ENCODE results near the gene TDRKH.

Gene TDRKH

GRCh38 chr1:151798571-151798970 is 8.3 kb upstream of the TDRKH start:
- Histone ChIP-seq H4K20me1 (ENCODE audit: insufficient read depth, low read length) (no peaks in the 10 kb centered on the region), H3K27me3 (ENCODE audit: insufficient read depth, low read length, poor library complexity) (no peaks in the 10 kb centered on the region), H3K9ac (ENCODE audit: low read depth, low read length) (no peak overlapping the region), H3K36me3 (ENCODE audit: insufficient read depth, low read length) (peaks cover 6% of the 10 kb centered on the region; the same call in 1 of the 2 replicates), H3K4me2 (ENCODE audit: insufficient read depth, low read length) (no peak overlapping the region), H3K9me3 (ENCODE audit: insufficient read depth, low read length, severe bottlenecking) (no peaks in the 10 kb centered on the region), H2AFZ (ENCODE audit: low read depth, low read length) (no peak overlapping the region), H3K4me1 (ENCODE audit: insufficient read depth, low read length) (no peaks in the 10 kb centered on the region), H3K79me2 (ENCODE audit: insufficient read depth, low read length) (no peaks in the 10 kb centered on the region), H3K27ac (ENCODE audit: low read length) (no peak overlapping the region), H3K4me3 (ENCODE audit: low read depth in 1 of 2, low read length in 2 of 2) (no peak overlapping the region)
- ATAC-seq (ENCODE audit: insufficient read depth, low read depth) (no peak), DNase-seq (no peak)
- TF ChIP-seq CTCF (IDR thresholded peaks at IDR 0.05; ENCODE audit: borderline replicate concordance, extremely low read depth, low read length, poor library complexity, severe bottlenecking) (no peak), EZH2 (IDR thresholded peaks at IDR 0.05; ENCODE audit: borderline replicate concordance, low read depth, low read length, severe bottlenecking) (no peak)

GRCh38 chr1:151790940-151791651 is 796 bp upstream of the TDRKH start:
- H3K27me3 ChIP-seq (ENCODE audit: insufficient read depth, low read length, poor library complexity): no peaks in the 10 kb centered on the region
- H3K79me2 ChIP-seq (ENCODE audit: insufficient read depth, low read length): peaks cover 42% of the 10 kb centered on the region
- peak overlapping the region; percentile 91 for H3K4me2 ChIP-seq (ENCODE audit: insufficient read depth, low read length)
- H3K36me3 ChIP-seq (ENCODE audit: insufficient read depth, low read length): peaks cover 7% of the 10 kb centered on the region; the same call in 1 of the 2 replicates
- H3K9me3 ChIP-seq (ENCODE audit: insufficient read depth, low read length, severe bottlenecking): no peaks in the 10 kb centered on the region
- H3K27ac ChIP-seq (ENCODE audit: low read length): peak overlapping the region; percentile 68
- DNase-seq: no peak
- H4K20me1 ChIP-seq (ENCODE audit: insufficient read depth, low read length): no peaks in the 10 kb centered on the region
- H3K4me3 ChIP-seq (ENCODE audit: low read depth in 1 of 2, low read length in 2 of 2): peak overlapping the region; percentile 41 to 69
- H2AFZ ChIP-seq (ENCODE audit: low read depth, low read length): peak overlapping the region; percentile 71
- no peak for ATAC-seq (ENCODE audit: insufficient read depth, low read depth)
- peak overlapping the region; percentile 66 for H3K9ac ChIP-seq (ENCODE audit: low read depth, low read length)
- TF ChIP-seq EZH2 (IDR thresholded peaks at IDR 0.05; ENCODE audit: borderline replicate concordance, low read depth, low read length, severe bottlenecking) (no peak), CTCF (IDR thresholded peaks at IDR 0.05; ENCODE audit: borderline replicate concordance, extremely low read depth, low read length, poor library complexity, severe bottlenecking) (no peak)
- H3K4me1 ChIP-seq (ENCODE audit: insufficient read depth, low read length): peaks cover 32% of the 10 kb centered on the region

GRCh38 chr1:151787689-151788088 is 2.6 kb downstream of the TDRKH start:
- Histone ChIP-seq H3K36me3 (ENCODE audit: insufficient read depth, low read length) (0 out of 2 replicates have a peak, but pooled peaks cover 4% of the 10 kb centered on the region), H3K4me2 (ENCODE audit: insufficient read depth, low read length) (no peak overlapping the region)
- DNase-seq: no peak

More at GRCh38 chr1:151787689-151788088, 2.6 kb downstream of the TDRKH start:
- no peaks in the 10 kb centered on the region for H3K9me3 ChIP-seq (ENCODE audit: insufficient read depth, low read length, severe bottlenecking)
- peaks cover 38% of the 10 kb centered on the region for H3K79me2 ChIP-seq (ENCODE audit: insufficient read depth, low read length)
- TF ChIP-seq EZH2 (IDR thresholded peaks at IDR 0.05; ENCODE audit: borderline replicate concordance, low read depth, low read length, severe bottlenecking) (no peak), CTCF (IDR thresholded peaks at IDR 0.05; ENCODE audit: borderline replicate concordance, extremely low read depth, low read length, poor library complexity, severe bottlenecking) (no peak)
- H3K27me3 ChIP-seq (ENCODE audit: insufficient read depth, low read length, poor library complexity): no peaks in the 10 kb centered on the region
- no peak overlapping the region for H3K4me3 ChIP-seq (ENCODE audit: low read depth in 1 of 2, low read length in 2 of 2)
- no peak overlapping the region for H2AFZ ChIP-seq (ENCODE audit: low read depth, low read length)
- no peak for ATAC-seq (ENCODE audit: insufficient read depth, low read depth)
- no peaks in the 10 kb centered on the region for H4K20me1 ChIP-seq (ENCODE audit: insufficient read depth, low read length)
- no peak overlapping the region for H3K27ac ChIP-seq (ENCODE audit: low read length)
- H3K4me1 ChIP-seq (ENCODE audit: insufficient read depth, low read length): peaks cover 30% of the 10 kb centered on the region
- H3K9ac ChIP-seq (ENCODE audit: low read depth, low read length): no peak overlapping the region

Measured in DND-41 (cell line).